UCSD-AML1 (cell line): Measurements from ENCODE around the gene PNPLA5.
"Not testable (repeated sequence)": the region's sequence is repeated elsewhere in the genome, so short reads cannot be mapped to it uniquely, and the experiment has no call there.

ENCODE experiments used
- DNase-seq: peaks from one replicate; lab custom pipeline; 2025; ENCODE audit not compliant: unreplicated experiment; lab: John Stamatoyannopoulos, UW

Gene PNPLA5

DNA sequence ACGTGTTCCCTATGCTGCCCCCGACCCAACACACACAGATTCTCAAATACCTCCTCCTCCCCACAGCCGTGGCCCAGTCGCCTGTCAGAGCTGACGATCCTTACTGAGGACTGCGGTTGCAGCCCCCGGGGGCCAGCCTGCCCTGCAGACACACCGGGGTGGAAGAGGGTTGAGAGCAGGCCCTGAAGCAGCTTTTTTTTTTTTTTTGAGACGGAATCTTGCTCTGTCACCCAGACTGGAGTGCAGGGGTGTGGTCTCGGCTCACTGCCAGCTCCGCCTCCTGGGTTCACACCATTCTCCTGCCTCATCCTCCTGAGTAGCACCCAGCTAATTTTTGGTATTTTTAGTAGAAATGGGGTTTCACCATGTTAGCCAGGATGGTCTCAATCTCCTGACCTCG, 11.2 kb upstream of the PNPLA5 start:
- not testable (repeated sequence) for DNase-seq

DNA sequence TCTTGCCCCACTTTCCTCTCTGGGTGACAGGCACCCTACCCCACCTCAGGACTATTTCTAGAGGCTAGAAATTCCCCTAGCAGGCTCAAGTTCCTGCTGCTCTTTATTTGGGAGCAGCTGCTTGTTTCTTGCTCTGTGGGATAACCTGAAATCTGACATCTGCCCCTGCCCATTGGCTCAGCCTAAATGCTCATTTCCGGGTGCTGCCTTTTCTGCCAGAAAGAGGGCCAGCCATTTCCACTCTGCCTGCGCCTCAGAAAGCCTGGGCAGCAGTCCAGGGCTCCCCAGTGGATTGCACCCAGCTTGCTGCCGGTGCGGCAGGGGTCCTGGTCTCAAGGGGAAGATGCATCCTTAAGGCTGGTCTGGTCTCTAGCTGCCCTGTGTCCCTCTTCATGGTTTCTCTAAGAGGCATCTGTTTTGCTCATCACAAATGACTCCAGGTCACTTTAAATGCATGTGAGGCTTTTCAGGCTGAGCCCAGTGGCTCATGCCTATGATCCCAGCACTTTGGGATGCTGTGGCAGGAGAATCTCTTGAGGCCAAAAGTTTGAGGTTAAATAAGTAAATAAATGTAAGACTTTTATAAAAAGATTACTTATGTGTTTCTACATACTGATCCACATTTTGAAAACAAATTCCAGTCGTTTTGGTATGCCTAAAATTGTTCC, 10.3 kb upstream of the PNPLA5 start:
- DNase-seq = no peak

DNA sequence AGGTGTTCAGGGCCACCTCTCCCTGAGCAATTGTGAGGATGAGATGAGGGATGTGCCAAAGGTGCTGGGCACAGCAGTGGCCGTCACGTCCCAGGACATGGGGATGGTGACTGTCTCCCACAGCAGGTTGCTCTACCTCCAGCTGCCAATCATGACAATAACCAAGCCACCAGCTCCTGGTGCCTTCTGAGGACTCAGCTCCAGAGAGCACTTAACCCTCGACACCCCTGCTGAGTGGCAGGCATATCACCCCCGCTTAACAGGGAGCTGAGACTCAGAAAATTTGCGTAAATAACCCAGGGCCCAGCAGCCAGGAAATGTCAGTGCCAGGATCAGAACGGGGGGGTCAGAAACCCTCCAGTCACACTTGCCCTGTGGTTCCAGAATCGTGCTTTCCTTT, 8.4 kb upstream of the PNPLA5 start:
- DNase-seq = no peak

DNA sequence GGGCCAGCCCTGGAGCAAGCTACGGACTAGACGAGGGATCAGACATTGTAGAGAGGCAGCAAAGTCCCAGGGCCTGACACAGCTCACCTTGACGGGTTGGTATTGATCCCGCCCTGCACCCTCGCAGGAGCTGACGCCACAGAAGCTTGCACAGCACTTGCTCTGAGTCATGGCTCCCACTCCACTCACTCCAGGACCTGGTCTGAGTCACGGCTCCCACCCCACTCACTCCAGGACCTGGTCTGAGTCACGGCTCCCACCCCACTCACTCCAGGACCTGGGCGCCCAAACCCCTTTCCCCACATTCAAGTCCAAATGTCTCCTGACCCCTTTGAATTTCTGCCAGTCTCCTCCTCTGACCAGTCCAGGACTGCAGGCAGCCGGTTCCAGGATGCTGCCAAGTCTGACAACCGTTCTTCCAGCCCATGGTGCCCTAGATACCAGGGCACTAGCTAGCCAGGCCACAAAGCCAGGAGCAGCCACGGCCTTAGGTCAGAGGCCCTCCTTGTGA, 6.0 kb upstream of the PNPLA5 start:
- no peak for DNase-seq

DNA sequence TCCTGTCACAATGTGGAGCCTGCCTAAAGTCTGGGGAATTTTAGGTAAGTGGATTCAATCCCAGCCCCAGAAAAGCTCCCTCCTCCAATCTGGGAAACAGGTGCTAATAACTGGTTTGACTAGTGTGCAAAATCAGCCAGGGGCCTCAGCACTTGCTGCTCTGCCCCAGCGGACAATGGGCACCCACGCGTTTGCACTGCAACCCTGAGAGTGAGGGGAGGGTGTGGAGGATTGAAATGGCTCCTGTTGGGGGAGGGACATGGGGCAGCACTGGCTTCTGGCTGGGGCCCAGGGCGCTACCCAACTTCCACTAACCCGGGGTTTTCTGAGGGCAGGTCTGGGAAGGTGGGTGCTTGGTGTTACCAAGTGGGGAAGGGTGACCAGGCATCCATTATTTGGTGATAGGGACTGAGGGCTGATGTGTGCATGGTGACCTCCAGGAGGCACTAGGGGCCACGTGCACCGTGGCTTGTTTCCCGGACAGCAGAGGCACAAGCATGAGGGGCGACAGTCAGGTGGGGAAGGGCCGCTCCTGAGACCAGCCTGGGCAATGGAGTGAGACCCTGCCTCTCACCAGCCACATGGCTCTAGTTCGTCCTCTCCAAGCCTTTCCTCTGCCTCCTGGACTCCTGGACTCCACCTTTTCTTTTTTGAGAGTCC, 4.3 kb upstream of the PNPLA5 start:
- DNase-seq = no peak

DNA sequence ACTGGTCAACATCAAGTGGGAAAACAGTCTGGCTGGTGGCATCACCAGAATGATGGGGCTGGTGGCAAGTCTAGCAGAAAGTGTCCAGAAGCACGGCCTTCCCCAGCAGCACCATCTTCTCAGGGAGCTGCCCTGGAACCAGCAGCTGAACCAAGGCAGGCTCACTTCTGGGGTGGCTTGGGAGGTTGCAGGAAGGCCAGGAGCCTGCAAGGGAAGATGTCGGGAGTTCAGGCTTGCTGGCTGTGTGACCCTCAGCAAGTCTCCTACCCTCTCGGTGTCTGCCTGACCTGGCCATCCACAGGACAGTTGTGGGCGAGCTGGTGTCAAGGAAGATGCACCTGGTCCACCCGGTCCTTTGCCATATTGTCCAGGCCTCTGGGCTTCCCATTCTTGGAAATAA, 2.3 kb upstream of the PNPLA5 start:
- no peak for DNase-seq

DNA sequence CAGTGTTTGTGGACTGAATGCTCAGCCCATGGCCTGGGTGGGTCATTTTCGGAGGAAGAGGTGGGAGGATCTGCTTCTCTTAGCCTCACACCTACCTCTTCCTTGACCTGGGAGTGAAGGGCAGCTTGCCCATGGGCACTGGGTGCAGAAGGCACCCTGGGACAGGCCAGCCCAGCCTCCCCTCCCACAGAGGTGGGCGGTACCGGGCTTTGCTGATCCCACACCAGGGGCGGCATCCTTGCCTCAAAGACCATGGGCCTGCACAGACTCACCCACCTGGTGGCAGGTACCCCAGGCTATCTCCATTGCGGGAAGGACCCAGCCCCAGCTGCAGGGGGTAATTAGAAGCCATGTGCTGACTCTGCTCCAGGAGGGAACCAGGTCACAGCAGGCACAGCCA, 1.5 kb upstream of the PNPLA5 start:
- no peak for DNase-seq

DNA sequence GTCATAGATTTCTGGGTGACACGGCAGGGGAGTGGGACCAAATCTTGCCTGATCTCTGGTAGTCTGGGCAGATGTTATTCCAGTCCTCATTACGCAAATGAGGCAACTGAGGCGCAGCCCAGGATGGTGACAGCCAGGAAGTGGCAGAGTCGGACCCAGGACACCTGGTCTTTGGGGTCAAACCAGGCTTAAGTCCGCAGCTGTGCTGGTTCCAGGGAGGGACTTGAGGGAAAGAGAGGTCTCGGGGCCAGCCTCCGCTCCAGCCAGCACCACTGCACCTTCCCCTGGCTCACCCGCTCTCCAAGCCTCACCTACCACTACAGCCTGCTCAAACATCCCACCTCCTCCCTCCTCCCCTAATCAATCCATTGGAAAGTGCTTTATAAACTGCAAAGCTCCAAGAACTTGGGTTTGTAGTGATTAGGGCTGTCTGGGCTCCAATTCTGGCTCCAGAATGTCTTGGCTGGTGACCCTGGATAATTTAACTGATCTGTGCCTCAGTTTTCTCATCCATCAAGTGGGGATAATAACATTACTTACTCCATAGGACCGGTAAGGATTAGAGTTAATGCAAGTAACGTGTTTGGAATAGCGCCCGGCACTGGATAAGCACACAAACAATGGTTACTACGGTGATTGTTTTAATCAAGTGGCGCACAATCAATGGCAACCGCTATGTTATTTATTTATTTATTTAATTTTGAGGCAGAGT, 526 bp upstream of the PNPLA5 start:
- no peak for DNase-seq

DNA sequence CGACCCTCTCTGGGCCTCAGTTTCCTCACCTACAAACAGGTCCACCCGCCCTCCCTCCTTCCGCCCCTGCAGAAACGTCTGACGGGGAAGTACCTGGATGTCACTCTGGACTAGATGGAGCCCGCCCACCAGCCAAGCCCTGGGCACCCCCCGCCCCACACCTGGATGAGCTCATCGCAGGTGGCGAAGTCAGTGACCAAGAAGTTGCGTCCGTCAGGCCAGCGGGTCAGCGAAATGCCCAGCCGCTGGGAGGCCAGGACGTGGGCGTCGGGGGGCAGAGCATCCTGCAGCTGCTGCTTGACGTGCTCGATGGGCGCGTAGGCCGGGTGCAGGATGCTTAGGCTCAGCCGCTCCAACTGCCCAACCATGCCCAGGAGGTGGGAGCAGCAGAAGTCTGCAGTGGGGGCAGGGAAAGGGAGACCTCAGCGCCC, 897 bp downstream of the PNPLA5 start:
- no peak for DNase-seq

DNA sequence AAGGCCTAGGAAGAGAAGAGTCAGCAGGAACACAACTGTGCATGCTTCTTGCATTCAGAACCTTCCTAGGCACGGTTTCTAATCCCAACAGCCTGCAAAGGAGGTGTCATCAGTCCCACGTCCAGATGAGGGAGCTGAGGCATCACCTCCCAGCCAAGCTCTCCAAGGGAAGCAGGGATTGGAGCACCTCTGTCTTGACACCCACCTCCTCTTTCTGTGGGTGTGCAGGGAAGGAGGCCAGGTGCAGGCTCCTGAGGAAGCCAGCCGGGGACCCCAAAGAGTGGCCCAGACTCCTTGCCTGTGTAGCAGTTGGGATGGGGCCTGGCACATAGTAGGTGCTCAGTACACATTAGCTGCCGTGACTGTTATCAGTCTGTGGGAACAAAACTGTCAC, 2.0 kb downstream of the PNPLA5 start:
- no peak for DNase-seq

DNA sequence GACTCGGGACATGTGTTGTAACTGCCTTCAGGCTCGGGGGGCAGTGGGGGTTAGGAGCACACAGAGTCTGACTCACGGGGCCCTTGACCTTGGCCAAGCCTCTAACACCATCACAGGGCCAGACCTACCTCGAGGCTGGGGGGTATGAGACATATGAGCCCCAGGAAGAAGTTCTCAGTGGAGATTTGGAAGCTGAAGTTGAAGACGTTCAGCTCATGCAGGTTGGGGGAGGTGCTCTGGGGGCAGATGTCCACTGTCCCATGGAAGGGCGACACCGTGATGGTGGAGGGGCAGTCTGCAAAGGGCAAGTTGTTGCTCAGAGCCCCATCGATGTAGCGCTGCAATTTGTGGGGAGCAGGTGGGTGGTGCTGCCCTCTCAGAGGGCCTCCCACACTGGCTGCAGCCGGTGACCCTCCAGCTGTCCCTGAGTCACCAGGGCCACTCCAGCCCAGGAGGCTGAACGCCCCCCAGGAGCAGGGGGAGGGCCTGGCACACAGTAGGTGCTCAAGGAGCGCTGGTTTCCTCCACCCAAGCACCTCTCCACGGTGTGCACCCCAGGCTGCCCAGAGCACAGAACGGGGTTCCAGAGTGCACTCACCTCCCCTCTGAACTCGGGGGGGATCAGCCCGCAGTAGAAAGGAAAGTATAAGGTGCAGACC, 2.5 kb downstream of the PNPLA5 start:
- DNase-seq = no peak

DNA sequence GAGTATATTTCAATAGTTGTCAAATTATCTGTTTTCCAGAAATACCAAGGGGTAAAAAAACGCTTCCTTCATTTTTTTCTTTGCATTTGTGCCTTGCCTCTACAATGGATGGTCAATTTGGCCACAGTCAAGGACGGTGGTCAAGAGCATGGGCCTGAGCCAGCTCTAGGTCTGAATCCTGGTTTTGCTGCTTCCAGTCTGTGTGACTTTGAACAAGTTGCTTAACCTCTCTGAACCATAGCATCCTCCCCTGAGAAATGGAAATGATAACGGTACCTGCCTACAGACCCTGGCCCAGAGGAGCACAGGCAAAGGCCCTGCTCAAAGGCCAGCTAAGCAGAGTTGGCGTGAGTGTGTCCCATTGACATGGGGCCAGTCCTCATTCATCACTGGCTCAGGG, 3.1 kb downstream of the PNPLA5 start:
- DNase-seq = no peak

DNA sequence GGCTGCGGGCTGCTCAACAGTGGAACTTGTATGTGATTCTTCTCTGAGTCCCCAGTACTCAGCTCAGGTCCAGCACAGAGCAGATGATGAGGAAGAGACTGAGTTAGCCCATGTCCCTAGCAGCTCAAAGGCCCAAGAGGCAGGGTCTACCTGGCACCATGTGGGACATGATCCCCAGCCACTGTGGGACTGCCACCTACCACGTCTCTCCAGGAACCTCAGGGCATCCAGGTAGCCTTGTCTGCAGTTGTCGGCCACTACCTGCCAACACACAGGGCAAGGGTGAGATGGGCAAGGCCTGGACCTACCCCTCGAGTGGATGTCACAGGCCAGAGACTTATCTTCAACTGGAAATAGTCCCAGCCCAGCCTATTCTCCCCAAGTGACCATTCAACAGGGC, 4.4 kb downstream of the PNPLA5 start:
- DNase-seq = no peak

DNA sequence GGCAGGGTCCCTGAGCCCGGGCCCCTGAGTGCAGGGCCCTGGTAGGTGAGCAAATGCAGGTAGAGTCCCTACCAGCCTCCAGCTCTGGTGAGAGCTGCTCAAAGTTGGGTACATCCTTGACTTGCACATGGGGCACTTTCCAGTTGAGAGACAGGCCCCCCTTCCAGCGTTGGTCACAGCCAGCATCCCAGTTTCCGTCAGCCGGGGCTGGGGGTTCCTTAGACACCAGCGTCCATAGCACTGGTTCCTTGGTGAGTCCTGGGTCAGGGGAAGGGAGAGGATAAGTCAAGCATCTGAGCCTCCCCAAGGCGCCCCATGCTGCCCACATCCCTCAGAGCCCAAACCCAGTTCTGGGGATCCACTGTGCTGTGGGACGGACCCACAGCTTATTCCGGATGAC, 5.6 kb downstream of the PNPLA5 start:
- DNase-seq = no peak

DNA sequence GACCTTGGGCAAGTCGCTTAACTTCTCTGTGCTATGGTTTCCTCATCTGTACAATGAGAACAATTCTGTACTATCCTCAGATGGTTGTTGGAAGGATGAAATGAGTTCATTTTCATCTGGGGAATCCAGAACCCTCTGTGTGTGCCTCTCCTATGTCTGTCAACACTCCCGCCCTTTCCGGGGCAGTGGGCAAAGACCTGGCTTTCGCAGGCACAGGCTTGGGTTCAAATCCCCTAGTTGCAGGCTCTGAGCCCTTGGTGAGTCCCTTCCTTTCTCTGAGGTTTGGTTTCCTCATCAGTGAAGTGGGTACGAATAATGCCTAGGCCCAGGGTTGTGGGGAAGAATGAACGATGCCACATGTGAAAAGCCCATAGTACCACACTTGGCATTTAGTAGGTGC, 6.0 kb downstream of the PNPLA5 start:
- no peak for DNase-seq

DNA sequence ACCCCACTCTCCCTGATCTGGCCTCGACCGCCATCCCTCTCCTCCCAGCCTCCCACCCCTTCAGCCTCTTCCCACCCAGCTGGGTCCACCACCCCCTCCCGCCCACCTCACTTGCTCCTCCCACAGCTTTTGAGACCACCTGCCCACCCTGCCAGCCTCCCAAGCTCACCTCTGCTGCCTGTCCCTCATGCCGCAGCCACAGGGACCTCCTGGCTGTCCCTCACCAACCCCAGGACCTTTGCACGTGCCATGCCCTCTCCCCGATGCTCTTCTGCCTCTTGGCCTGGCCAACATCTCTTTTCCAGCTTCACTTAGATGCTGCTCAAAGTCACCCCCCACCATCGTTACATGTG, 6.5 kb downstream of the PNPLA5 start:
- DNase-seq = no peak

DNA sequence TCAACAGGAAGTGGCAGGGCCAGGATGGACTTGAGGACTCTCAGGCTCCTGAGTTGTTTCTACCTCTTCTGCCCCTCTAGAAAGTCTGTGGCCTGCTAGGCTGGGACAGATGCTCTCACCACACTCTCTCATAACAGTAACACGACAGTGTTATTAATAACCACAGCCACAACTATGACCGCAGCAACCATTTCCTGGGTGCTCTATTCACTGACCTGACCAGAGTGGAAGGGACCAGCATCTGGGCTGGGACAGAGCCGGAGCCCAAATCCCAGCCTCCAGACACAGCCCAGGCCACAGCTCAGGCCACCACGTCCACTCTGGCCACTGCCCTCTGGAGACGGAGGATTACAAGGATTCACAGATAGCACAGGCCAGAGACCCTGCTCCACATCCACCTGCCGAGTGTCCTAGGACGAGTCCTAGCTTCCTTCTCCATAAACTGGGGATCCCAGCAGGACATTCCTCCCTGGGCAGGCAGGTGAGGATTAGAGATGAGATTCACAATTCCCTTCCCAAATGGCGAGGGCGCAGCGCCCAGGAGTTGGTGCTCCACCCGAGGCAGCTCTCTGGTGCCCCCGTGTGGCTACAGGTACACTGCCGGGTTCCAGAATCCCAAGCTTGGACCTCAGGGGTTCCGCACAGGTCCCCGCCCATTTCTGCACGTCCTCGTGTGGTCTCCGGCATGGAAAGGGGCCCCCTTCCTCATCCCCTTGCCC, 7.1 kb downstream of the PNPLA5 start:
- DNase-seq = peak; percentile 65

DNA sequence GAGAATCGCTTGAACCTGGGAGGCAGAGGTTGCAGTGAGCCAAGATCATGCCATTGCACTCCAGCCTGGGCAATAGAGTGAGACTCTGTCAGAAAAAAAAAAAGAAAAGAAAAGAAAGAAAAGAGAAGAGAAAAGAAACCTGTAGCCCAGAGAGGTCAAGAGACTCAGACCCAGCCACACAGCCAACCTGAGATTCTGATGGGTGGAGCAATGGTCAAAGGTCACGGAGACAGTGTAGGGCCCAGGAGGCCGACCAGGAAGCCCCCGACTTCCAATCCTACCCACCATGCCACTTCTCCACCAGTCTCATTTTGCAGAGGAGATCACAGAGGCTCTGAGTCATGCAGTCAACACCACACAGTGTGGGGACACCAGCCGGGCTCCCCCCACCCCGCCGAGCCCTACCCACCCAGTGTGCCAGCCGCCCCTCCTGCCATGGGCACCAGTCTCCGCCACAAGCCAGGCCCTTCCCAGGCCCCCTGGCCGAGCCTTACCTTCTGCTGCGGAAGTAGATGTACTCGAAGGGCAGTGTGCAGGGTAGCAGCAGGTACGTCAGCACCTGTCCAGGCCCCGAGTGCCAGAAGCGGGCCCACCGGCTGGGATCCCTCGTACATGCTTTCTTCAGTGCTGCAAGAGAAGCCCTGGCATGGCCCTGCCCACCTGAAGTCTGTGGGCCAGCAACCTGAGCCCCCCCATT, 7.9 kb downstream of the PNPLA5 start:
- DNase-seq = no peak

DNA sequence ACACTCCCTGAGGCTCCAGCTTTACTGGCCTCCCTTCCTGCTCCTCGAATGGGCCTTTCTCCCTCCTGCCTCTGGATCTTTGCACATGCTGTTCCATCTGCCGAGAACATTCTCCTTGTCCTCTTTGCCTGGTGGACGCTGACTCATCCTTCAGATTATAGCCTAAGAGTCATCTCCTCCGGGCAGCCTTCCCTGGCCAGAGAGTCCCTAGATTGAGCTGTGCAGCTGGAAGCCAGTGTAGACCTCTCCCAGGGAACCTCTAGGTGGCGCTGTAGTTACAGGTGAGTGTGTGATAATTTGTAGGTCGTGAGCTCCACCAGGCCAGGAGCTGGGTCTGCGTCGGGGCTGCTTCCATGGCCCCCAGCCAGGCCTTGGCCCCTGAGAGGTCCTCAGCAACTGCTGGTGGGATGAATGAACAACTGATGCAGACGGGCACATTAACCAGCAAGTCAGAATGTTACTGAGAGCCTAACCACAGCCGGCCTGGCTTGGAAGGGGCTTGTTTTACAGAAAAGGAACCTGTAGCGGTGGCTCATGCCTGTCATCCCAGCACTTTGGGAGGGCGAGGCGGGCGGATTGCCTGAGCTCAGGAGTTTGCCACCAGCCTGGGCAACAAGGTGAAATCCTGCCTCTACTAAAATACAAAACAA, 8.7 kb downstream of the PNPLA5 start:
- DNase-seq = peak; percentile 43

DNA sequence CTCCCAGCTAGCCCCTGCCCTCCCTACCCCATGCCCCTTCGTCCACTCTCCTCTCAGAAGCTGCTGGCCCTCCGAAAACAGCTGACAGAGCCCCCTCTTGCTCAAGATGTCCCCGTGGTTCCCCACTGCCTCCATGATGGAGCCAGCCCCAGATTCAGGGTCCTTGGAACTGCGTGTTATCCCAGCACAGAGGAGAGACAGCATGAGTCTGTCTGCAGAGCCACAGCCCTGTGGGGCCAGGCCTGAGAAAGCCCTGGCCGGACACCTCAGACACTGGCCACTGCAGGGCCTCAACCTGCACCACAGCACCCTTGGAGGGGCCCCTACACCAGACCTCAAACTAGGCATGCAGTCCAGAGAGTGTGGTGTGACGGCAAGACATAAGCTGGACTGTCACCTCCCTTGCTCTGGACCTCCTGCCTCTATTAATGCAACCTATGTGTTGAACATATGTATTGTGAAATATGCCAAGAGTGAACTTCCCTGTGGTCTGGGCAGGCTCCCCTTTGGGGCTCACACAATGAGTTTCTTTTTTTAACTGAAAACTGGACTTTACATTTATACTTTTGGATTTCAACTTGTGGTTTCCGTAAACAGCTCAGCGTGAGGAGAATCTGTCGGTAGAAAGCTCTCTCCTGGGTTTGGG, 9.6 kb downstream of the PNPLA5 start:
- DNase-seq = no peak
